Nephron progenitor cell (in vitro differentiated cells): ENCODE measurements around the gene FIG4.
A peak's percentile ranks its signal among the peaks of the same experiment; 100 is the strongest.

Experiments used
- DNase-seq: peaks from one replicate; pipeline ENCODE4 v3.0.0; 2021
- H3K27ac Mint-ChIP-seq: 2 replicates; pipeline ENCODE4 v1.8.0; 2021; ENCODE audit warnings: mild to moderate bottlenecking, moderate library complexity, mixed read lengths
- H3K27me3 Mint-ChIP-seq: 2 replicates; pipeline ENCODE4 v1.8.0; 2021; ENCODE audit warnings: mild to moderate bottlenecking, low read depth, mixed read lengths; ENCODE audit not compliant: poor library complexity
- H3K36me3 Mint-ChIP-seq: 2 replicates; pipeline ENCODE4 v1.8.0; 2021; ENCODE audit warnings: low read depth, mixed read lengths
- H3K4me1 Mint-ChIP-seq: 2 replicates; pipeline ENCODE4 v1.8.0; 2021; ENCODE audit warnings: mixed read lengths
- H3K4me3 Mint-ChIP-seq: 2 replicates; pipeline ENCODE4 v1.8.0; 2021; ENCODE audit warnings: mild to moderate bottlenecking, moderate library complexity, mixed read lengths
- H3K9me3 Mint-ChIP-seq: 2 replicates; pipeline ENCODE4 v1.8.0; 2021; ENCODE audit warnings: mild to moderate bottlenecking, moderate library complexity, mixed read lengths
- CTCF ChIP-seq: fragments of 200-600 bp; sonication (generic); IDR thresholded peaks from 2 replicates; pipeline ENCODE4 v1.5.0; 2021; ENCODE audit warnings: antibody characterized with exemption

Gene FIG4

GRCh38 chr6:109662192-109662591, 28.9 kb upstream of the FIG4 start:
- Mint-ChIP-seq H3K4me3 (no peak overlapping the region), H3K4me1 (no peaks in the 10 kb centered on the region), H3K27ac (no peak overlapping the region), H3K36me3 (no peaks in the 10 kb centered on the region), H3K27me3 (peaks cover 7% of the 10 kb centered on the region), H3K9me3 (no peaks in the 10 kb centered on the region)
- no peak for DNase-seq
- no peak for TF ChIP-seq CTCF

GRCh38 chr6:109669811-109670210, 21.3 kb upstream of the FIG4 start:
- no peak for TF ChIP-seq CTCF
- Mint-ChIP-seq H3K9me3 (peaks cover 3% of the 10 kb centered on the region), H3K27me3 (no peaks in the 10 kb centered on the region), H3K4me3 (no peak overlapping the region), H3K27ac (no peak overlapping the region), H3K4me1 (no peaks in the 10 kb centered on the region), H3K36me3 (no peaks in the 10 kb centered on the region)
- DNase-seq = no peak

GRCh38 chr6:109671733-109672132, 19.4 kb upstream of the FIG4 start:
- no peaks in the 10 kb centered on the region for H3K36me3 Mint-ChIP-seq
- no peak for DNase-seq
- H3K27ac Mint-ChIP-seq = no peak overlapping the region
- no peak for TF ChIP-seq CTCF
- peaks cover 3% of the 10 kb centered on the region for H3K9me3 Mint-ChIP-seq
- no peaks in the 10 kb centered on the region for H3K27me3 Mint-ChIP-seq
- H3K4me3 Mint-ChIP-seq = no peak overlapping the region
- H3K4me1 Mint-ChIP-seq = no peaks in the 10 kb centered on the region

- peaks cover 3% of the 10 kb centered on the region for H3K9me3 Mint-ChIP-seq
- no peak for TF ChIP-seq CTCF
- no peak overlapping the region for H3K4me3 Mint-ChIP-seq
- no peaks in the 10 kb centered on the region for H3K4me1 Mint-ChIP-seq
- no peak overlapping the region for H3K27ac Mint-ChIP-seq
- H3K27me3 Mint-ChIP-seq = no peaks in the 10 kb centered on the region
- H3K36me3 Mint-ChIP-seq = no peaks in the 10 kb centered on the region
- DNase-seq = no peak
Measured at GRCh38 chr6:109672175-109672574, 18.9 kb upstream of the FIG4 start.

GRCh38 chr6:109672839-109673238, 18.3 kb upstream of the FIG4 start:
- Mint-ChIP-seq H3K4me1 (no peaks in the 10 kb centered on the region), H3K27me3 (no peaks in the 10 kb centered on the region), H3K9me3 (peaks cover 3% of the 10 kb centered on the region), H3K27ac (peak overlapping the region; percentile 81), H3K36me3 (no peaks in the 10 kb centered on the region), H3K4me3 (no peak overlapping the region)
- TF ChIP-seq CTCF = no peak
- no peak for DNase-seq

- H3K36me3 Mint-ChIP-seq = peaks cover 12% of the 10 kb centered on the region
- no peak for DNase-seq
Measured at GRCh38 chr6:109676724-109677123, 14.4 kb upstream of the FIG4 start.

More at GRCh38 chr6:109676724-109677123, 14.4 kb upstream of the FIG4 start:
- no peak overlapping the region for H3K4me3 Mint-ChIP-seq
- H3K27me3 Mint-ChIP-seq = no peaks in the 10 kb centered on the region
- TF ChIP-seq CTCF = no peak
- peaks cover 14% of the 10 kb centered on the region for H3K4me1 Mint-ChIP-seq
- H3K9me3 Mint-ChIP-seq = peaks cover 20% of the 10 kb centered on the region
- no peak overlapping the region for H3K27ac Mint-ChIP-seq
